Fibroblast of lung (primary cell): ENCODE results near the gene ASCC3. TPM values are rescaled to one million over a fixed set of nuclear protein-coding genes. Genes with fewer than 3 reads are reported as not detected.

ENCODE experiments used
- DNase-seq, 2 donors: peaks; one replicate each; pipeline versions ENCODE4 v3.0.0 to v3.0.0-alpha.2; 2010; ENCODE audit warnings: low read depth in 2 of 2
- H2AFZ ChIP-seq: 2 replicates; pipeline ENCODE4 v1.5.1; 2012; ENCODE audit warnings: low read length, control low read depth, inconsistent platforms
- H3K27ac ChIP-seq: 2 replicates; pipeline ENCODE4 v1.5.1; 2011; ENCODE audit warnings: low read length, control low read depth; ENCODE audit not compliant: insufficient read depth
- H3K27me3 ChIP-seq: 2 replicates; pipeline ENCODE4 v1.5.1; 2011; ENCODE audit warnings: mild to moderate bottlenecking, low read length; ENCODE audit not compliant: control insufficient read depth, insufficient read depth
- H3K36me3 ChIP-seq: 2 replicates; pipeline ENCODE4 v1.5.1; 2011; ENCODE audit warnings: low read length; ENCODE audit not compliant: control insufficient read depth, insufficient read depth
- H3K4me1 ChIP-seq: 2 replicates; pipeline ENCODE4 v1.5.1; 2011; ENCODE audit warnings: low read length; ENCODE audit not compliant: control insufficient read depth, insufficient read depth; ENCODE audit errors: extremely low read depth
- H3K4me2 ChIP-seq: 2 replicates; pipeline ENCODE4 v1.5.1; 2011; ENCODE audit warnings: low read length, control low read depth; ENCODE audit not compliant: insufficient read depth; ENCODE audit errors: extremely low read depth
- H3K4me3 ChIP-seq, 4 experiments: fragments of 200-600 bp in 1 of 4; sonication (generic) in 1 of 4; replicated peaks in 1 of 4; 2 replicates each; pipeline ENCODE4 v1.5.1; 2011 to 2016; ENCODE audit warnings: low read length in 4 of 4, low read depth in 3 of 4, mild to moderate bottlenecking in 3 of 4, control low read depth in 2 of 4, inconsistent platforms in 1 of 4, mixed read lengths in 1 of 4; ENCODE audit not compliant: insufficient read depth in 1 of 4; ENCODE audit errors: control extremely low read depth in 1 of 4
- H3K79me2 ChIP-seq: 2 replicates; pipeline ENCODE4 v1.5.1; 2012; ENCODE audit warnings: mild to moderate bottlenecking, low read length, inconsistent platforms; ENCODE audit not compliant: control insufficient read depth, insufficient read depth
- H3K9ac ChIP-seq: 2 replicates; pipeline ENCODE4 v1.5.1; 2011; ENCODE audit warnings: mild to moderate bottlenecking, low read length, control low read depth; ENCODE audit not compliant: insufficient read depth
- H3K9me3 ChIP-seq: 2 replicates; pipeline ENCODE4 v1.5.1; 2012; ENCODE audit warnings: low read depth, low read length; ENCODE audit not compliant: control insufficient read depth, insufficient read depth
- H4K20me1 ChIP-seq: 2 replicates; pipeline ENCODE4 v1.5.1; 2011; ENCODE audit warnings: low read length; ENCODE audit not compliant: control insufficient read depth, insufficient read depth; ENCODE audit errors: extremely low read depth
- CTCF ChIP-seq, 2 donors: IDR thresholded peaks in 1 of 2; conservative IDR thresholded peaks in 1 of 2; 1 replicate in 1 of 2; 2 replicates in 1 of 2; pipeline ENCODE4 v1.5.1; 2011 to 2012; ENCODE audit warnings: low read length in 2 of 2, control low read depth in 1 of 2, inconsistent platforms in 1 of 2, low read depth in 1 of 2, mild to moderate bottlenecking in 1 of 2
- EZH2 ChIP-seq: IDR thresholded peaks from 2 replicates; pipeline ENCODE4 v1.5.1; 2012; ENCODE audit warnings: low read length, control low read depth, mild to moderate bottlenecking; ENCODE audit errors: missing control alignments
- polyA plus RNA-seq, 2 donors: library from polyadenylated mRNA; depleted of rRNA in 1 of 2; stranded (reverse) in 1 of 2; unstranded in 1 of 2; fragments of >200 nt; gene quantifications; 2 replicates each; pipeline ENCODE4 v1.2.1, GENCODE V29; 2011 to 2012; ENCODE audit warnings: missing spikeins in 1 of 2
- total RNA-seq: library from RNA; depleted of rRNA; stranded (reverse); fragments of >200 nt; gene quantifications from 2 replicates; pipeline ENCODE4 v1.2.1, GENCODE V29; 2014

The ASCC3 gene
- total and polyA plus RNA-seq, 2 donors (not counting 1 experiment from before 2014, with no cell fraction given) = 36.2 to 75.3 TPM

- Histone ChIP-seq H3K79me2 (no peaks in the 10 kb centered on the region), H3K4me2 (no peak overlapping the region), H4K20me1 (no peaks in the 10 kb centered on the region), H2AFZ (no peak overlapping the region), H3K27ac (no peak overlapping the region), H3K4me3 (no peak overlapping the region), H3K4me1 (no peaks in the 10 kb centered on the region), H3K9me3 (no peaks in the 10 kb centered on the region), H3K36me3 (no peaks in the 10 kb centered on the region), H3K27me3 (no peaks in the 10 kb centered on the region), H3K9ac (no peak overlapping the region)
- no peak for TF ChIP-seq EZH2
- no peak for DNase-seq
Observed at GRCh38 chr6:100677240-100677639, 203.9 kb downstream of the ASCC3 start.

GRCh38 chr6:100673641-100674040 is 207.5 kb downstream of the ASCC3 start:
- Histone ChIP-seq H4K20me1 (no peaks in the 10 kb centered on the region), H3K36me3 (no peaks in the 10 kb centered on the region), H3K27me3 (no peaks in the 10 kb centered on the region), H2AFZ (no peak overlapping the region), H3K9ac (no peak overlapping the region), H3K9me3 (no peaks in the 10 kb centered on the region), H3K4me2 (no peak overlapping the region), H3K4me3 (no peak overlapping the region), H3K79me2 (no peaks in the 10 kb centered on the region), H3K27ac (no peak overlapping the region), H3K4me1 (no peaks in the 10 kb centered on the region)
- DNase-seq = no peak
- TF ChIP-seq CTCF (conservative IDR thresholded peaks at IDR 0.05 in 1 of 2, IDR thresholded peaks at IDR 0.05 in 1 of 2; ENCODE audit: low read depth in 1 of 2, low read length in 2 of 2) = no peak
- TF ChIP-seq EZH2 = no peak

- no peaks in the 10 kb centered on the region for H3K27me3 ChIP-seq
- H4K20me1 ChIP-seq = no peaks in the 10 kb centered on the region
- TF ChIP-seq CTCF (conservative IDR thresholded peaks at IDR 0.05 in 1 of 2, IDR thresholded peaks at IDR 0.05 in 1 of 2; ENCODE audit: low read depth in 1 of 2, low read length in 2 of 2) = no peak
- TF ChIP-seq EZH2 = no peak
- no peak overlapping the region for H3K9ac ChIP-seq
- no peak overlapping the region for H2AFZ ChIP-seq
- no peaks in the 10 kb centered on the region for H3K79me2 ChIP-seq
- DNase-seq = no peak
- H3K9me3 ChIP-seq = no peaks in the 10 kb centered on the region
- H3K36me3 ChIP-seq = no peaks in the 10 kb centered on the region
- no peak overlapping the region for H3K4me2 ChIP-seq
- H3K4me1 ChIP-seq = no peaks in the 10 kb centered on the region
- no peak overlapping the region for H3K4me3 ChIP-seq
- no peak overlapping the region for H3K27ac ChIP-seq
Observed at GRCh38 chr6:100671740-100672139, 209.4 kb downstream of the ASCC3 start.
